ENCODE measurements around the gene NEK5. TPM values are rescaled to one million over a fixed set of nuclear protein-coding genes. Genes with fewer than 3 reads are reported as not detected.

Gene NEK5
- total RNA-seq, 1 experiment from 2014 or later = 0.39 TPM

DNA sequence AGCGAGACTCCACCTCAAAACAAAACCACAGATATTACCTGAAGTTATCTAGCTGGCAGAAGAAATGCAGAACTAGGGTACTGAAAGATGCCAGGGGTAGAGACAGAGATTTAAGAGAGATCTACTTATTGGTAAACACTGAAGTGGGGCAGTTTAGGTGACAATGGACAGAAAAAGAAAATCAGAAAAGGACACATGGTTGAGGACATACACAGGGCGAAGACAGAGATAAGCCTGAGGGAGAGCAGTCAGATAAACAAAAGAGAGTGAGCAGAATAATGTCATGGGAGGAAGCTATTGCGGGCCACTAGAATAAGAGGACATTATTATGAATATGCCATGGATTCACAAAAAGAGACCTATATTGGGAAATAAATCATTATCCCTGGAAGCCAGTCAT is 3.3 kb downstream of the NEK5 start:
- Histone ChIP-seq H3K4me1 (peaks cover 3% of the 10 kb centered on the region; the same call in 1 of the 2 replicates), H3K27me3 (replicated peaks; ENCODE audit: control insufficient read depth, insufficient read depth, low read length) (no peaks in the 10 kb centered on the region), H3K9me3 (no peaks in the 10 kb centered on the region), H3K36me3 (ENCODE audit: control insufficient read depth, insufficient read depth, low read length) (no peaks in the 10 kb centered on the region), H3K4me3 (ENCODE audit: low read depth, low read length) (no peak overlapping the region)
- TF ChIP-seq, protein P1, sequence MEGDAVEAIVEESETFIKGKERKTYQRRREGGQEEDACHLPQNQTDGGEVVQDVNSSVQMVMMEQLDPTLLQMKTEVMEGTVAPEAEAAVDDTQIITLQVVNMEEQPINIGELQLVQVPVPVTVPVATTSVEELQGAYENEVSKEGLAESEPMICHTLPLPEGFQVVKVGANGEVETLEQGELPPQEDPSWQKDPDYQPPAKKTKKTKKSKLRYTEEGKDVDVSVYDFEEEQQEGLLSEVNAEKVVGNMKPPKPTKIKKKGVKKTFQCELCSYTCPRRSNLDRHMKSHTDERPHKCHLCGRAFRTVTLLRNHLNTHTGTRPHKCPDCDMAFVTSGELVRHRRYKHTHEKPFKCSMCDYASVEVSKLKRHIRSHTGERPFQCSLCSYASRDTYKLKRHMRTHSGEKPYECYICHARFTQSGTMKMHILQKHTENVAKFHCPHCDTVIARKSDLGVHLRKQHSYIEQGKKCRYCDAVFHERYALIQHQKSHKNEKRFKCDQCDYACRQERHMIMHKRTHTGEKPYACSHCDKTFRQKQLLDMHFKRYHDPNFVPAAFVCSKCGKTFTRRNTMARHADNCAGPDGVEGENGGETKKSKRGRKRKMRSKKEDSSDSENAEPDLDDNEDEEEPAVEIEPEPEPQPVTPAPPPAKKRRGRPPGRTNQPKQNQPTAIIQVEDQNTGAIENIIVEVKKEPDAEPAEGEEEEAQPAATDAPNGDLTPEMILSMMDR (IDR thresholded peaks at IDR 0.05; ENCODE audit: insufficient read depth in 1 of 2, low read depth in 1 of 2, low read length in 1 of 2, severe bottlenecking in 1 of 2, unreplicated experiment in 1 of 2) = no peak
- ChIA-PET CTCF (no interaction called here), POLR2A (no interaction called here)
- intact Hi-C loops (cut with micrococcal nuclease; ENCODE audit: unreplicated experiment) = no loop called here
- Mint-ChIP-seq H3K4me1 (ENCODE audit: low read depth, unreplicated experiment) (peaks cover 9% of the 10 kb centered on the region), H3K27ac (ENCODE audit: unreplicated experiment) (no peak overlapping the region), H3K36me3 (ENCODE audit: insufficient read depth, unreplicated experiment) (no peaks in the 10 kb centered on the region), H3K4me3 (ENCODE audit: unreplicated experiment) (no peak overlapping the region), H3K9me3 (ENCODE audit: unreplicated experiment) (no peaks in the 10 kb centered on the region), H3K27me3 (ENCODE audit: insufficient read depth, unreplicated experiment) (no peaks in the 10 kb centered on the region)
- no peak for DNase-seq
- no TSS peak for BruUV-seq (replicated peaks)

DNA sequence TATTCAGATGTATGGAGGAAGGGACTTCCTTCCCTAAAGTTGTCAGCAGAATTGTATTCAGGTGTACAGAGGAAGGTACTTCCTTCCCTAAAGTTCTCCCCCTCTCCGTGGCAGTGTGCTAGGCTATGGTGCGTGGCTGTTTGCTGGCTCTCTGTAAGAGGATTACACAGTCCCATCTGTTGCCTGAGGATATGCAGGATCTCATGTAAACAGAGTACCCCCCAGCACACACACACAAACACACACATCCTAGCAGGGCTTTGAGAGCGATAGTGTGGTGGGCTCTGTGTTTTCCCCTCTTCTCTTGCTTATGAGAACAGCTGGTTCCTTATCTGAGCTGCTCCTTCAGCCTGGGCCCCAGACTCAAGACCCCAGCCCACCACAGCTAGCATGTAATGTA is 10.3 kb downstream of the NEK5 start:
- H3K4me1 ChIP-seq = no peaks in the 10 kb centered on the region
- DNase-seq = no peak
- no peak overlapping the region for H3K4me3 ChIP-seq (ENCODE audit: low read depth, low read length)
- H3K36me3 Mint-ChIP-seq (ENCODE audit: insufficient read depth, unreplicated experiment) = no peaks in the 10 kb centered on the region
- ChIA-PET CTCF (interaction anchor here (1.1 kb wide), 1 partner anchor 9 kb away, joined by 3 read pairs; no protein-coding TSS in a partner anchor), POLR2A (no interaction called here)
- H3K36me3 ChIP-seq (ENCODE audit: control insufficient read depth, insufficient read depth, low read length) = no peaks in the 10 kb centered on the region
- no peaks in the 10 kb centered on the region for H3K27me3 Mint-ChIP-seq (ENCODE audit: insufficient read depth, unreplicated experiment)
- H3K4me3 Mint-ChIP-seq (ENCODE audit: unreplicated experiment) = no peak overlapping the region
- H3K27ac Mint-ChIP-seq (ENCODE audit: unreplicated experiment) = no peak overlapping the region
- no peaks in the 10 kb centered on the region for H3K9me3 ChIP-seq
- no TSS peak for BruUV-seq (replicated peaks)
- TF ChIP-seq, protein P1 (IDR thresholded peaks at IDR 0.05; ENCODE audit: insufficient read depth in 1 of 2, low read depth in 1 of 2, low read length in 1 of 2, severe bottlenecking in 1 of 2, unreplicated experiment in 1 of 2) = no peak
- intact Hi-C loops (cut with micrococcal nuclease; ENCODE audit: unreplicated experiment) = no loop called here
- H3K4me1 Mint-ChIP-seq (ENCODE audit: low read depth, unreplicated experiment) = no peaks in the 10 kb centered on the region
- H3K27me3 ChIP-seq (replicated peaks; ENCODE audit: control insufficient read depth, insufficient read depth, low read length) = no peaks in the 10 kb centered on the region
- no peaks in the 10 kb centered on the region for H3K9me3 Mint-ChIP-seq (ENCODE audit: unreplicated experiment)

DNA sequence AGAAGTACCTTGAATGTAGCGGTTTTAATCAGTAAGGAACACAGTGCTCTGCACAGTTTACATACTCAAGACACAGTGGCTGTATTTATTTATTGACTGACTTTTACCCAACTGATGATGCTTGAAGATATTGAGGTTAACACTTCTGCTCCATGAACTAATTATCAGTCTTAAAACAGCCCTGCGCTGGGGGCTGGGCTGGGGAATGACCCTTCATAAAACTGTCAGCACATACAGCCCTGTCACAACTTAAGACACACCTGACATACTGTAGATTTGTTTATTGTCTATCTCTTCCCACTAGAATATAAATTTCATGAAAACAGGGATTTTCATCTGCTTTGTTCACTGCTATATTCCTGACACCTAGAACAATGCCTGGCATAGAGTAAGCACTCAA is 10.8 kb downstream of the NEK5 start:
- H3K27me3 Mint-ChIP-seq (ENCODE audit: insufficient read depth, unreplicated experiment) = no peaks in the 10 kb centered on the region
- no peak overlapping the region for H3K4me3 Mint-ChIP-seq (ENCODE audit: unreplicated experiment)
- Histone ChIP-seq H3K4me1 (no peaks in the 10 kb centered on the region), H3K4me3 (ENCODE audit: low read depth, low read length) (no peak overlapping the region), H3K9me3 (no peaks in the 10 kb centered on the region), H3K36me3 (ENCODE audit: control insufficient read depth, insufficient read depth, low read length) (no peaks in the 10 kb centered on the region), H3K27me3 (replicated peaks; ENCODE audit: control insufficient read depth, insufficient read depth, low read length) (no peaks in the 10 kb centered on the region)
- DNase-seq = no peak
- ChIA-PET CTCF (interaction anchor here (1.1 kb wide), 1 partner anchor 9 kb away, joined by 3 read pairs; no protein-coding TSS in a partner anchor), POLR2A (no interaction called here)
- no peaks in the 10 kb centered on the region for H3K9me3 Mint-ChIP-seq (ENCODE audit: unreplicated experiment)
- TF ChIP-seq, protein P1 (IDR thresholded peaks at IDR 0.05; ENCODE audit: insufficient read depth in 1 of 2, low read depth in 1 of 2, low read length in 1 of 2, severe bottlenecking in 1 of 2, unreplicated experiment in 1 of 2) = no peak
- no peaks in the 10 kb centered on the region for H3K4me1 Mint-ChIP-seq (ENCODE audit: low read depth, unreplicated experiment)
- no peak overlapping the region for H3K27ac Mint-ChIP-seq (ENCODE audit: unreplicated experiment)
- BruUV-seq (replicated peaks) = no TSS peak
- no peaks in the 10 kb centered on the region for H3K36me3 Mint-ChIP-seq (ENCODE audit: insufficient read depth, unreplicated experiment)
- intact Hi-C loops (cut with micrococcal nuclease; ENCODE audit: unreplicated experiment) = no loop called here
